ENCODE data around the gene MYO1D. TPM values are rescaled to one million over a fixed set of nuclear protein-coding genes. Genes with fewer than 3 reads are reported as not detected.
"Not testable (repeated sequence)": the region's sequence is repeated elsewhere in the genome, so short reads cannot be mapped to it uniquely, and the experiment has no call there.

Gene MYO1D
- polyA plus RNA-seq, 3 donors = 30.5 to 33.4 (median 30.6) TPM

DNA sequence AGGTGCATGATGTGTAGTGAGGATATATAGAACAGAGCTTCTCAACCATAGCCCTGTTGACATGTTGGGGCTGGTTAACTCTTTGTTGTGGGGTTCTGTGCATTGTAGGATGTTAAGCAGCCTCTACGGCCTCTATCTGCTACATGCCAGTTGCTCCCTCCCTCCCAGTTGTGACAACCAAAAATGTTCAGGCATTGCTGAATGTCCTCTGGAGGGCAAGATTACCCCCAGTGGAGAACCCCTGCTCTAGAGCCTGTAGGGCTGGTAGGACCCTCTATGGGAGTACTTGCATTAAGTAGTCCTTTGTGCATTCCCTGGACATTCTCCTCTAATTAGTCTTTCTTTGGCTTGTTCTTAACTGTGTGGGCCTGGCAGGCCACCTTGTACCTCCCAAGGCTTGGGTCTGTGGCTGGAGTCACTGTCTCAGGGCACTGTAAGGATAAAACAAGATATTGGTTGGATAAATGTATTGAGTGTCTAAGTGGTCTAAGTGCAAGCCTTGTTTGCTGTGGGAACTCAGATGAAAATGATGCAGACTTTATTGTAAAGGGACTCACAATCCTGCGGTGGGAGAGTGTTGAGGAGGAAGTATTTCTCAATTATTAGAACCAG lies 19.8 kb upstream of the MYO1D start:
- DNase-seq (ENCODE audit: low read depth in 3 of 3, low spot score in 2 of 3) = no peak

DNA sequence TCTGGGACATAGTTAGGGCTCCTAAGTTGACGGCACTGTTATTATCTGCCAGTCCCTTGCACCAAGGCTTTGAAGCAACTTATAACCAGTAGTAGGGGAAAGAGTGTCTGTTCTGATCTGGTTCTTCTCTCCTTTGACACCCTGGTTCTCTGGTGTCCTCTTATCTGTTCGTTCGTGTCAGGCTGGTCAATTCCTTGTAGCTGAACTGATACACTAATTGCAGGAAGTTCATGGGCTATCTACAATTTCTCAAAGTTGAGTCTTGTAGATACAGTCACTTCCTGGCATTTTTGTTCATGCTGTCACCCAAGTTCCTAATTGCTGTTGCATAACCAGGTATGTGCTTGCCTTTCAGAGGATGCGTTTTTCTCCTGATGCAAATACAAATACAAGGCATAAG lies 17.3 kb upstream of the MYO1D start:
- no peak for DNase-seq (ENCODE audit: low read depth in 3 of 3, low spot score in 2 of 3)

DNA sequence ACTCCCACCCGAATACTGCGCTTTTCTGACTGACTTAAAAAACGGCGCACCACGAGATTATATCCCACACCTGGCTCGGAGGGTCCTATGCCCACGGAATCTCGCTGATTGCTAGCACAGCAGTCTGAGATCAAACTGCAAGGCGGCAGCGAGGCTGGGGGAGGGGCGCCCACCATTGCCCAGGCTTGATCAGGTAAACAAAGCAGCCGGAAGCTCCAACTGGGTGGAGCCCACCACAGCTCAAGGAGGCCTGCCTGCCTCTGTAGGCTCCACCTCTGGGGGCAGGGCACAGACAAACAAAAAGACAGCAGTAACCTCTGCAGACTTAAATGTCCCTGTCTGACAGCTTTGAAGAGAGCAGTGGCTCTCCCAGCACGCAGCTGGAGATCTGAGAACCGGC lies 10.5 kb upstream of the MYO1D start:
- DNase-seq (ENCODE audit: low read depth in 3 of 3, low spot score in 2 of 3) = not testable (repeated sequence)

DNA sequence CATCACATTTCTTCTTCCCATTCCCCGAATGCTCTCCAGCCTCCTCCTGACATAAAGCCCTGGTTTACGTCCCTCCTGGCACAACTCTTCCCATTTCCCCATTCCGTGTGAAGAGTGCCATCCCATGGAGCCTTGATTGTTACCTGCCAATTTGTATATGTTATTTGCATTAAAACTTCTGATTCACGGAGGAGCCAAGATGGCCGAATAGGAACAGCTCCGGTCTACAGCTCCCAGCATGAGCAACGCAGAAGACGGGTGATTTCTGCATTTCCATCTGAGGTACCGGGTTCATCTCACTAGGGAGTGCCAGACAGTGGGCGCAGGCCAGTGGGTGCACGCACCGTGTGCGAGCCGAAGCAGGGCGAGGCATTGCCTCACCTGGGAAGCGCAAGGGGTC lies 10.0 kb upstream of the MYO1D start:
- not testable (repeated sequence) for DNase-seq (ENCODE audit: low read depth in 3 of 3, low spot score in 2 of 3)

DNA sequence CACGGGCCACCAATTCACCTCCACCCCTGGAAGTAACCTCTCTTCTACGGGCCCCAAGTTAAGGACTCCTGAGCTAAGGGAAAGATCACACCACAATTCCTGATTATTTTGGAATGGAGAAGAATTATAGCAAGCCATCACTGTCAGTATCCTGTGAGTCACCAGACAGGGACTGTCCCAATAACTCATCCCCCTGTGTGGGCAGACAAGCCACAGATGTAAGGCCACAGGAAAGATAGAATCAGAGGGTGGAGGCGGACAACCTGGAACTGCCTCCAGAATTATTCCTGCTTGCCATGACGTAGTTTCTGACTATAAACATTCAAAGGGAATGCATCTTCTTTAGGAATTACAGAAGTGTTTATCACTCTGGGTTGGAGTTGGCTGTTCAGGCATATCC lies 5.8 kb upstream of the MYO1D start:
- DNase-seq (ENCODE audit: low read depth in 3 of 3, low spot score in 2 of 3) = no peak

DNA sequence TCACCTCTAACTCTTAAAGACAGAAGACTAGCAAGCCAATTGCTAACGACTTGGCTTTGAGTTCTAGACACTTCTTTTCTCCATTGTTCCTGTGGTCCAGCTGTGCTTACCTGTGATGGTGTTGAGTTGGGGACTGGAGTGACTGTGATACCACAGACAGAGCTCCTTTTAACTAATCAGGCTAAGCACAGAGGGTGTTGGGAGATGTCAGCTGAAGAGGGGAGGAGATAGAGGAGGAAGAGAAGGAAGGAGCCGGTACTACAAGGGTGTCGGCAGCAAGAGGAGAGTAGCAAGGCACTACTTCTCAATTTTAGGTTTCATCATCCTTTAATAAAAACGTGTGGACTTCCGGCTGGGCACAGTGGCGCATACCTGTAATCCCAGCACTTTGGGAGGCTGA lies 5.1 kb upstream of the MYO1D start:
- DNase-seq (ENCODE audit: low read depth in 3 of 3, low spot score in 2 of 3) = no peak

DNA sequence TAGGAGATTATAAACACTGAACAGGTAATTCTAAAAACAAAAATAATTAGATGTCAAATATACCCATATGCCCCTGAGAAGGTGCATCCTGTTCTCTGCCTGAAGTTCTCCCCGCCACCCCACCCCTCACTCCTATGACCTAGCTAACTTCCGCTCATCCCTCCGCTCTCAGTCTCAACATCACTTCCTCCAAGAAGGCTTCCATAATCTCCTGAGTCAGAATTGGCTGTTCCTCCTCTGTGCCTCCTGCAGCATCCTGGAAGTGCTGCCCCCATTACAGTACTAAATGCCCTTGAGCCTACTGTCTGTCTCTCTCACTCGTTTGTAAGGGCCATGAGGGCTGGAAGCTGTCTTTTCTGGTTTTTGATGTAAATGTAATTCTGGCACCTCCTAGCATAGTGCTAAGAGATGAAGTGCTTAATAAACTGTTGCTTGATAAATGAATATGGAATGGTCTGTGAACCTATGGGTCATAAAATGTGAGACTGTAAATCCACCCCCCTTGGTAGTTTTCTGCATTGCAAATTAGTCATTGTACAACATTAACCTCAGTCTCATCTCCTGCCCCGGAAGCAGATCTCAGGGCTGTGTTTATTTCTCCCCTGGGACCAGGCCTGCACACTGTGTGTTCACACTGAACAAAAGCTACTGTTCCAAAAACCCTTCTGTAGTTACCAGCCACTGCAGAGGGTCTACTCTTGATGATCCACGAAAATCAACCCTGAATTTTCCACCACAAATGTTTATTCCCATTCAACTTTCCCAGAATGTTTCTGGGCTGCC lies 3.9 kb upstream of the MYO1D start:
- DNase-seq (ENCODE audit: low read depth in 3 of 3, low spot score in 2 of 3) = no peak

DNA sequence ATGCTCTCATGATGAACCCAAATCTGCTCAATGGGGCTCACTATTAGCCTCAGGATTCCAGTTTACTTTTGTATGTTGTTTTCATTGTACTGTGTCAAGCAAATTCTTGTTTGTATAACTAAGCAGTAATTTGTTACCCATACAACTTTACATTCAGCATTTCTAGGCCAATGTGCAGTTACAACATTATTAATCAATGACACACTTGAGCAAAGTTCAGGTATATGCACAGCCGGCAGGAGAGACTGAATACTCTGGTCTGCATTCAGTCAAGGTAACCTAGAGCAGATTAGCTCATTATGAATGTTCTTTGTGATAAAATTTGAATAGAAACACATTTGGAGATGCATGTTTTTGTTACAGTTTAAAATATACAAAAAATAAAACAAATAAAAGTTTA lies 2.2 kb upstream of the MYO1D start:
- DNase-seq (ENCODE audit: low read depth in 3 of 3, low spot score in 2 of 3) = no peak

DNA sequence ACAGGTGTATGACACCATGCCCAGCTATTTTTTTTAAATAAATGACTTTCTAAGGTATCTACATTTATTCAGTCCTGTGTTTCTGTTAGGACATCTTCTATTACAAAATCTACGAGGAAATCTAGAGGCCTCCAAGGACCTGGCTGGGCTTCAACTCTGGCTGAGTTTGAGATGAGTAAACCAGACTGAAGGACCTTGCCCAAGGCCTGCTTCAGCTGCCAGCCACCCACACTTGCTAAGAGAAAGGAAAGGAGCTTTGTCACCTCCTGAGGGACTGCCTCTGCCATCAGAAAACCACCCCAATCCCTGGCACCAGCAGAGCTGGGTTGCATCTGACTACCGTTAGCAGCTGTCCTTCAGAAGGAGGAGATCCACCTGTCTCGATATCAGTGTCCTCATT lies 1.3 kb upstream of the MYO1D start:
- no peak for DNase-seq (ENCODE audit: low read depth in 3 of 3, low spot score in 2 of 3)

DNA sequence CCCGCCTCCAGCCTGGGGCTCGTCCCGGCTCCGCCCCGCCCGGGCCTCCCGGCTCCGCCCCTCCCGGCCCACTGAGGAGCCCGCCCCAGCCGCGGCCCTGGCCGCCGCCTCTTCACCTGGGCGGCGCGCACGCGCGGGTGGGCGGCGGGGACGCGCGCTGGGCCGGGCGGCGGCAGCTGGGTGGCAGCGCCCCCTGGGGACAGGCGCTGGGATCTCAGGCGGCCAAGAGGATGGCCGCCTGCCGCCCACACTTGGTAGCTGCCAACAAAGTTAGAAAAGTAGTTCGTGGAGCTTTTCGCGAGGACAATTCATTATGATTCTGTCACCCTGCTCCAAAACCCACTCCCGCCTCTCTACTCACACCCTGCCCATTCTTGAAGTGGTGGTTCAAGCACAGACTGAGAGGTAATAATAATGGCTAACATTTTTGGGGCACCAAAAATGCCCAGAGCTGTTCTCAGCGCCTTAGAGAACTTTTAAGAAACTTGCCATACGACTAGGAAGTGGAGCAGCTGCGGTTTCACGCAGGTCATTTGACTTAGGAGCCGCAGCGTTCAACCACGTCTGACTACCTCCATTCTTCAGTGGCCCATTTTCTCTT lies 340 bp upstream of the MYO1D start:
- peak in 2 of 3 donors; percentile 81 to 83 for DNase-seq (ENCODE audit: low read depth in 3 of 3, low spot score in 2 of 3)

DNA sequence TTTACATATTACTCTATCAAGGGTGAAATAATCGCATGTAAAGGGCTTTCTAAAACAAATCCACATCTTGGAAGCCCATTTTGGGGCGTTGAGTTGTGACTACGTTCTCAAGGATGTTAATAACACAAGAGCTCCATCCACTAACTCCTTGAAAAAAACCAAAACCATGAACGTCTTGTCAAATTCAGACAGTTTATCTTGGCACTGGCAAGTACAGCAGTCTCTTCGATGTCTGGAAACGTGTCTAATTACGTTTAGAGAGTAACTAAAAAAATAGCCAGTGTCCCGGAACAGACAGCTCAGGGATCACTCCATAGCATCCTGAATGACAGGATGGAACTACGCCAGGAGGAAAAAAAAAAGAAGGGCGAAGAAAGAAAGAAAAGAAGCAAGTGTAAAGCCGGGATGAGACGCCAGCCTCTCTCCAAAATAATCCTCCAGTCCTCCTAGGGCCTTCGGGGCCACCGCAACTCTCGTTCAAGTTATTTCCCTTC lies 954 bp downstream of the MYO1D start:
- peak in 1 of 3 donors; percentile 38 for DNase-seq (ENCODE audit: low read depth in 3 of 3, low spot score in 2 of 3)

DNA sequence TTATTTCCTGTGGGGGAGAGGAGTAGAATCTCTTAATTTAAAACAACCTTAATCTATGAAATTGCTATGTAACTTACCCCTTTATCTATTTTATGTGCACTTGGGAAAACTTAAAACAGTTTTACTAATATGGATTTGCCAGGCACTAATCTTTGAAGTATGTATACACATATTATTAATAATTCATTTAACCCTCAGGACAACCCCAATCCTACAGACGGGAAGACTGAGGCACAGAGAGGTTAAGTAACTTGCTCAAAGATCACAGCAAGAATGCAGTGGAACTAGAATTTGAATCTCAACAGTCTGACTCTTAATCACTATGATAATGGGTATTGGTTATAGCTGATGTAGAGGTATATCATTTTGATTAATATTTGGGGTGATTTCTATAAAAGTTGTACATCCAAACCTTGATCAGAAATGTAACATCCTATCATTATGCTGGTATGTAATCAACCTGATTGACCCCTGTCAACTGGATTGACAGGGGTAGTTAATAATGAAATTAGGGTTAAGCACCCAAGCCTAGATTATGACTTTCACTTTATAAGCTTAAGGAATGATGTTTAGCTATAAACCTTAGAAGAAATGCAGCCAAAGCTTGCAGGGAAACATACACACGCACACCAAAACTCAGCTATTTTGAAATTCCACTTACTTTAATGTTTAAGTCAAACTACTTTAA lies 1.6 kb downstream of the MYO1D start:
- DNase-seq (ENCODE audit: low read depth in 3 of 3, low spot score in 2 of 3) = no peak

DNA sequence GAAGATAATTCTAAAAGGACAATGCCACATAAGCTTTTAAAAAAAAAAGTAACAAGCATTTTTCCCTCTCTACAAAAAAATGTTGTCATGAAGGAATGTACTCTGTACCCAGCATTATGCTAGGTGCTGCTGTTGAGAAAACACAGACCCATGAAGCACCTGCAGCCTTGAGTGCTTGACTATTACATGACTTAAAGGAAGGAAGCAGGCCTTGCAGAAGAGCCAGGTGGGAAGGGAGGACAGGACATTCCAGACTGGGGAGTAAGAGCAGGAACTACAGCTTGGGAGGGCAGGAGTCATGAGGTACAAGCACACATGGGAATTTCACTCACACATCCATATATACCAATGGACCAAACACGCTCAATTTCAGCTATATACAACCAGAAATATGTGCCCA lies 3.8 kb downstream of the MYO1D start:
- DNase-seq (ENCODE audit: low read depth in 3 of 3, low spot score in 2 of 3) = no peak

DNA sequence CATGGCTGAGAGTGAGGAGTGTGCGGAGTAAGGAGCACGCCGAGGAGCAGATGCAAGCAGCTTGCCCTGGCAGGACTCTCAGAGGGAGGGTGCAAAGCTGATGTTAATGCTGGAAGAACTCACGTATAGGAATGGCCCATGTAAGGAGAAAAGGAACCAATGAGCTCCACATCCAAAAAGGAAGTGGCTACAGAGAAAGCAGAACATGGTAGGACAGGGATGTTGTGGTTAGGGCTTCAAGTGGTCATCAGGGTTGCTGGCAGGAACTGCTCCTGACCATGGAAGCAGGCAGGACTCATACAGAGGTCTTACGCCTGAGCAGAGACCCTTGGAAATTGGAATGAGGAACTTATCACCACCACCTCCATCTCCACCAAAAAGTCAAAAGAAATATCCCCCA lies 5.2 kb downstream of the MYO1D start:
- no peak for DNase-seq (ENCODE audit: low read depth in 3 of 3, low spot score in 2 of 3)

DNA sequence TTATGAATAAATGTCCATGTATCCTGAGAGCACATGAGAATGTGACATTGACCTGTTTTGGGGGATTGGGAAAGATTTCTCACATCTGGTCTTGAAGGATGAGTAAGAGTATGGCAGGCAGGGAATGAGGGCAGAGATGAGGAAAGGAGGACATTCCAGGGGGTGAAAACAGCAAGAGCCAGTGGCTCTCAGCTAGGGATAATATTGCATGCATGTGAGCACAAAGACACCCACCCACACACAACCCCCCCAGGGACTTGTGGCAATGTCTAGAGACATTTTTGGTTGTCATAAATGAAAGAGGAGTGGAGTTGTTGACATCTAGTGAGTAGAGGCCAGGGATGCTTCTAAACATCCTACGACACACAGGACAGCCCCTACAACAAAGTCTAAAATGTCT lies 6.0 kb downstream of the MYO1D start:
- no peak for DNase-seq (ENCODE audit: low read depth in 3 of 3, low spot score in 2 of 3)

DNA sequence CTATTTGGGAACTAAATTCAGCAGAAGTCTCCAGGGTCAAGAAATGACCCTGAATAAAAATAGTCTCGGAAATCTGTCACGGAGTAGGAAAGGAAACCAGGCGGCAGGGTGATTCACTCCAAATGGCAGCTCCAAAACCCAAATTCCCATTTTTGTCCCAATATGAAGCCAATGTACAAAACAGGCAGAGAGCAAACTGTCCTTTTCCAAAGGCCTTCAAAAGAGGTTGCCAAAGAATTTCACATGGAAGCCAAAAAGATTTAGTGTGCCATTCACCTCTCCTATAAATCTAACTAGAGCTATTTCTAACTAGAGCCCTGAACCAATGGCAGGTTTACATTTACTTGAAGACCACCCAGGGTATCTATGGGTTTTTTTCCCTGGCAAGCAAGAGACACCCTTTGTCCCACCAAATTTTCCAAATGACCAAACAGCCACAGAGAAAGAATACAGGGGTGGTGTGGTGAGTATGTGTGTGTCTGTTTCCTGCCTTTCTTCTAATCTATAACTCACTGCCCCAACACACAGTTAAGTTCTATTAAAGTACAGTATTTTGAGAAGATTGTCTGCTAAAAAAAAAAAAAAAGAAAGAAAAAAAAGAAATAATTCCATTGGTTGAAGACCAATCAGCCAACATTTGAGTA lies 6.8 kb downstream of the MYO1D start:
- peak in 1 of 3 donors; percentile 24 for DNase-seq (ENCODE audit: low read depth in 3 of 3, low spot score in 2 of 3)

DNA sequence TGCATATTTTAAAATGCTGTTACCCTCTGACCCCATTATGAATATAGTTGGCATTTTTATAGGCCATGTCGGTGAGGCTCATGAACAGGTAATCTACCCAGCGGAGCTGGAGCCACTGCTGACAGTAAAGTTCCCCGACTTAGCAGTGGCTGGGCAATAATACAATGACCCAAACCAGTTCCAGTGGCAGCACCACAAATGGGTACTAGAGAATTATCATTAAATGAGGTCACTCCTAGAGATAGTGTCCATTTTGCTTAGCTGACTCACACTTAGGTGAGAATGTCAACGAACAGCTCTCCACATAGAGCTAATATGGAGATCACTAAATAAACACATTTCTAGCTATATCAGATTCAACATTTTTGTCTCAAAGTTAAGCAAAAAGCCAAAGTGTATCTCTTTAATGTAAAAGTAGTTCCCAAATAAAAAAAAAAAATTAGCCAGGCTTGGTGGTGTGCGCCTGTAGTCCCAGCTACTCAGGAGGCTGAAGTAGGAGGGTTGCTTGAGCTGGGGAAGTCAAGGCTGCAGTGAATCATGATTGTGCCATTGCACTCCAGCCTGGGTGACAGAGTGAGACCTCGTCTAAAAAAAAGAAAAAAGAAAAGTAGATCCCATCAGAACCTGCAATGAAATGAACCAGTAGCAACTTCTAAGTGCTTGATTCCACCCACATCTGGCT lies 7.4 kb downstream of the MYO1D start:
- DNase-seq (ENCODE audit: low read depth in 3 of 3, low spot score in 2 of 3) = no peak

DNA sequence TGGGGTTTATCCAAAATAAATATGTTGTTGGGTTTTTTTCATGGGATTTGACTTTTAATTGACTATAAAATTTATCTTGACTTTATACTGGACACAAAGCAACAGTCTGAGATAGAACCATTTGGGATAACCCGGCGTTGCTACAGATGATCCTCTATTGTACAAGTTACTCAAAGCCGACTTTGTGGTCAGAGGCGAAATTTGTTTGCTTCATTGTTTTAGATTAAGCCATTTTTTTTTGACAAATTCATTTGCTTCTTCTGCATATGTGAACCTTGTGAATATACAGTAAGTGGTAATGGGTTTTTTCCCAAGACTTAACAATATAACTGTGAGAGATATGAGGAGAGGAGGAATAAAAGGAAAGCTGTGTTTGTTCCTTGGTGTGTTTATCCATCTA lies 11.8 kb downstream of the MYO1D start:
- no peak for DNase-seq (ENCODE audit: low read depth in 3 of 3, low spot score in 2 of 3)

DNA sequence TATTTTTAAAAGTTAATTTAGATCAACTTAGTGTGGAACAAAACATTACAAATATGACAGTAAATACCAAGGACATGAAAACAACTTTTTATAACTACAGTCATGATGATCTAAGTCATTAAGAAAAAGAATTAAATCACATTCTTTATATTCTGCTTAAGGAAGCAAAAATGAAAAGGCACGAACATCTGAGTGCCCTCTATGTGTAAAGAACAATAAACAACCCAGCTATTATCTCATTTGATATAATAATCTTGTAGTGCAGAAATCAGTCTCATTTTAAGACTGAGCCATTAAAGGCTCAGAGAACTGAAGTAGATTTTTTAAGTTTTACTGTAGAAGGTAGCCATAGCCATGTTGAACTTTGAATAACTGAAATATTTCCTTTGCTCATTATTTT lies 13.4 kb downstream of the MYO1D start:
- no peak for DNase-seq (ENCODE audit: low read depth in 3 of 3, low spot score in 2 of 3)

DNA sequence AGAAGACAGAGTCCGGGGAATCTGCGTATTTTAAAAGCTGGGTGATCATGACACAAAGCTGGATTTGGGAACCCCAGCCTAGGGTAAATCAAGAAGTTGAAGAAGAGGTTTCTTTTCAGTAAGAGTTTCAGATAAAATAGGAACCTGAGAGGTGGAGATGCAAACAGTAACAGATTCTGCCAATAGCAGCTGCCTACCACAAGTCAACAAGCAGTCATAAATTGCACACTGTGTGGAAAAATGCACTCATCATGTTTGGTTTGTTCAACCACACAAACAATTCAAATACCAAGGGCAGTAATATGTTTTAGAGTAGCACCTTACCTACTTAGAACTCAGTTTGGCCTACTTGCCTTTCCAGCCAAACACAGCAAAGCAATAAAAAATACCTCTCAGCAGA lies 14.0 kb downstream of the MYO1D start:
- DNase-seq (ENCODE audit: low read depth in 3 of 3, low spot score in 2 of 3) = no peak
